Transverse colon (tissue), 4 donors: ENCODE measurements around the gene MAPK8IP2. TPM values are rescaled to one million over a fixed set of nuclear protein-coding genes. Genes with fewer than 3 reads are reported as not detected.

Source experiments
- DNase-seq: peaks from one replicate; pipeline ENCODE4 v3.0.0-alpha.2; 2019
- H3K27ac ChIP-seq, 4 donors: fragments of 200-600 bp; sonication (generic); 2 replicates each; pipeline ENCODE4 v1.5.1; 2016 to 2018; ENCODE audit warnings: inconsistent platforms in 4 of 4
- H3K27me3 ChIP-seq: fragments of 200-600 bp; sonication (generic); 2 replicates; pipeline ENCODE4 v1.5.1; 2017; ENCODE audit warnings: inconsistent platforms
- H3K36me3 ChIP-seq, 4 donors: fragments of 200-600 bp; sonication (generic); 2 replicates each; pipeline ENCODE4 v1.5.1; 2017 to 2019; ENCODE audit warnings: inconsistent platforms in 4 of 4
- H3K4me1 ChIP-seq, 4 donors: fragments of 200-600 bp; sonication (generic); 2 replicates each; pipeline ENCODE4 v1.5.1; 2017 to 2020; ENCODE audit warnings: inconsistent platforms in 4 of 4
- H3K4me3 ChIP-seq, 4 donors: fragments of 200-600 bp; sonication (generic); 1 replicate in 1 of 4; 2 replicates in 3 of 4; pipeline versions ENCODE4 v1.5.1 to v1.6.1; 2017 to 2019; ENCODE audit warnings: inconsistent platforms in 4 of 4
- H3K9me3 ChIP-seq, 2 donors: fragments of 200-600 bp; sonication (generic); 2 replicates each; pipeline ENCODE4 v1.5.1; 2017 to 2019; ENCODE audit warnings: inconsistent platforms in 2 of 2
- EP300 ChIP-seq: sonication (generic); formaldehyde crosslinking; IDR thresholded peaks from one replicate; pipeline ENCODE4 v1.6.1; 2017; ENCODE audit warnings: antibody characterized with exemption, low read depth
- POLR2A ChIP-seq: fragments of 450-650 bp; IDR thresholded peaks from one replicate; pipeline ENCODE4 v1.6.1; 2016; ENCODE audit warnings: antibody characterized with exemption, mild to moderate bottlenecking, moderate library complexity
- POLR2AphosphoS5 ChIP-seq, 3 donors: sonication (generic); formaldehyde crosslinking; IDR thresholded peaks; one replicate each; pipeline ENCODE4 v1.6.1; 2016; ENCODE audit warnings: antibody characterized with exemption in 3 of 3
- WGBS, 2 donors: methylation state at CpG; one replicate each; pipeline ENCODE4 v1.1.5; 2018; ENCODE audit warnings: low coverage in 1 of 2; 5-methylcytosine and 5-hydroxymethylcytosine counted together
- in situ Hi-C, 4 donors: fragments of 200-750 bp; cut with MboI; loops; one replicate each; pipeline versions ENCODE4 v1.15.0 to v1.15.1; 2017; ENCODE audit warnings: low sequenced_read_pairs in 3 of 4, low pct_ligation_motif_present in 1 of 4, low pct_unique_long_range_greater_than_20kb in 1 of 4
- intact Hi-C: fragments of 100-400 bp; cut with DNase I; formaldehyde crosslinking; loops from one replicate; pipeline ENCODE4 v1.15.1; 2023; ENCODE audit warnings: low total_unique reads
- total RNA-seq, 4 donors: library from RNA; depleted of rRNA; stranded (reverse); fragments of >200 nt; gene quantifications; one replicate each; pipeline ENCODE4 v1.1.0, GENCODE V29; 2016
- TF ChIP-seq, protein P1 (sequence below), 5 experiments: fragments of 200-600 bp in 3 of 5; fragments of 450-650 bp in 2 of 5; sonication (generic) in 3 of 5; IDR thresholded peaks; 1 replicate in 2 of 5; 2 replicates in 3 of 5; pipeline ENCODE4 v1.5.1; 2016 to 2017; ENCODE audit warnings: antibody characterized with exemption in 5 of 5, inconsistent platforms in 3 of 5, mild to moderate bottlenecking in 2 of 5, moderate library complexity in 1 of 5

MAPK8IP2 gene
- total RNA-seq, 4 donors from 2014 or later = 1.1 to 3.4 (median 1.8) TPM

DNA sequence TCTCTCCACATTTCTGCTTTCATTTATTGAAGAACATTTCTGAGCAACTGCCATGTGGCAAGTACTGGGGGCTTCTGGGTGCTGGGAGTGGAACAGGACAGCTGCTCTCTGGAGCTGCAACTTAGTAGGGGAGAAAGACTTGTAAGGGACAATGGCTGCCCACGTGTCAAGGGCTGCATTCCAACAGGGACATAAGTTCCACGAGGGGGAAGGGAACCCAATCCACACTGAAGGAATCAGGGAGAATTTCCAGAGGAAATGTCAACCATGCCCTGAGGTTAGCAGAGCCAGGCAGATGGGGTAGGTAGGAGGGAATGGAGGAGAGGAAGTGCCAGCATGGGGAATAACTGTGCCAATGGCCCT lies 1.7 kb downstream of the MAPK8IP2 start:
- no peaks in the 10 kb centered on the region for H3K36me3 ChIP-seq
- no peak overlapping the region for H3K4me3 ChIP-seq
- in situ Hi-C loops (no loop called here), intact Hi-C loops (no loop called here)
- H3K27ac ChIP-seq = no peak overlapping the region
- H3K27me3 ChIP-seq = peaks cover 86% of the 10 kb centered on the region
- DNase-seq = no peak
- WGBS, 2 donors = 25% methylated on average over 2 of the region's 2 CpGs; no CpG with 5 or more reads in 1 of the 2 donors
- no peak for TF ChIP-seq EP300
- no peak for TF ChIP-seq POLR2AphosphoS5 (IDR thresholded peaks at IDR 0.05)
- TF ChIP-seq POLR2A = no peak
- TF ChIP-seq, protein P1, sequence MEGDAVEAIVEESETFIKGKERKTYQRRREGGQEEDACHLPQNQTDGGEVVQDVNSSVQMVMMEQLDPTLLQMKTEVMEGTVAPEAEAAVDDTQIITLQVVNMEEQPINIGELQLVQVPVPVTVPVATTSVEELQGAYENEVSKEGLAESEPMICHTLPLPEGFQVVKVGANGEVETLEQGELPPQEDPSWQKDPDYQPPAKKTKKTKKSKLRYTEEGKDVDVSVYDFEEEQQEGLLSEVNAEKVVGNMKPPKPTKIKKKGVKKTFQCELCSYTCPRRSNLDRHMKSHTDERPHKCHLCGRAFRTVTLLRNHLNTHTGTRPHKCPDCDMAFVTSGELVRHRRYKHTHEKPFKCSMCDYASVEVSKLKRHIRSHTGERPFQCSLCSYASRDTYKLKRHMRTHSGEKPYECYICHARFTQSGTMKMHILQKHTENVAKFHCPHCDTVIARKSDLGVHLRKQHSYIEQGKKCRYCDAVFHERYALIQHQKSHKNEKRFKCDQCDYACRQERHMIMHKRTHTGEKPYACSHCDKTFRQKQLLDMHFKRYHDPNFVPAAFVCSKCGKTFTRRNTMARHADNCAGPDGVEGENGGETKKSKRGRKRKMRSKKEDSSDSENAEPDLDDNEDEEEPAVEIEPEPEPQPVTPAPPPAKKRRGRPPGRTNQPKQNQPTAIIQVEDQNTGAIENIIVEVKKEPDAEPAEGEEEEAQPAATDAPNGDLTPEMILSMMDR (IDR thresholded peaks at IDR 0.05) = no peak
- H3K4me1 ChIP-seq = peaks cover 0 to 12% (median 8%) of the 10 kb centered on the region in 4 donors
- H3K9me3 ChIP-seq = no peaks in the 10 kb centered on the region

DNA sequence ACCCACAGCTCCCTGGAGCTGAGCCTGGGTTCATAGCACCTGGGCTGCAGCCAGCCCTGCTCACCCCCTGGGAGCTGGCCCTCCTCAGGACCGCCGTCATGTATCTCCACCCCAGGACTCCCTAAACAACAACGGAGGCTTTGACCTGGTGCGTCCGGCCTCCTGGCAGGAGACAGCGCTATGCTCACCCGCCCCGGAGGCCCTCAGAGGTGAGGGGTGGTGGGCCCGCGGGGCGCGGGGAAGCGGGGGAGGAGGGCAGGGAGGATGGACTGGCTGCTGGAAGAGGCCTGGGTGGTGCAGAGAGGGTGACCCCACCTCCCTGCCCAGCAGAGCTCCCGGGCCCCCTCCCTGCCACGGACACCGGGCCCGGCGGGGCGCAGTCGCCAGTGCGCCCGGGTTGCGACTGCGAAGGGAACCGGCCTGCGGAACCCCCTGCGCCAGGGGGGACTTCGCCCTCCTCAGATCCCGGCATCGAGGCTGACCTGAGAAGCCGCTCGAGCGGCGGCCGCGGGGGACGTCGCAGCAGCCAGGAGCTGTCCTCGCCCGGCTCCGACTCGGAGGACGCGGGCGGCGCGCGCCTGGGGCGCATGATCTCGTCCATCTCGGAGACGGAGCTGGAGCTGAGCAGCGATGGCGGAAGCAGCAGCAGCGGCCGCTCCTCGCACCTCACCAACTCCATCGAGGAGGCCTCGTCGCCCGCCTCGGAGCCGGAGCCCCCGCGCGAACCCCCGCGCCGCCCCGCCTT lies 3.1 kb downstream of the MAPK8IP2 start:
- 22% methylated on average over 38 of the region's 70 CpGs; no CpG with 5 or more reads in 1 of the 2 donors for WGBS, 2 donors
- Histone ChIP-seq H3K36me3 (no peaks in the 10 kb centered on the region), H3K9me3 (no peaks in the 10 kb centered on the region), H3K27ac (no peak overlapping the region), H3K4me3 (no peak overlapping the region), H3K4me1 (peaks cover 0 to 12% (median 8%) of the 10 kb centered on the region in 4 donors), H3K27me3 (peaks cover 85% of the 10 kb centered on the region)
- no peak for DNase-seq
- in situ Hi-C loops (no loop called here), intact Hi-C loops (no loop called here)
- TF ChIP-seq EP300 = no peak
- TF ChIP-seq POLR2A = no peak
- TF ChIP-seq, protein P1 (IDR thresholded peaks at IDR 0.05) = no peak
- TF ChIP-seq POLR2AphosphoS5 (IDR thresholded peaks at IDR 0.05) = no peak

DNA sequence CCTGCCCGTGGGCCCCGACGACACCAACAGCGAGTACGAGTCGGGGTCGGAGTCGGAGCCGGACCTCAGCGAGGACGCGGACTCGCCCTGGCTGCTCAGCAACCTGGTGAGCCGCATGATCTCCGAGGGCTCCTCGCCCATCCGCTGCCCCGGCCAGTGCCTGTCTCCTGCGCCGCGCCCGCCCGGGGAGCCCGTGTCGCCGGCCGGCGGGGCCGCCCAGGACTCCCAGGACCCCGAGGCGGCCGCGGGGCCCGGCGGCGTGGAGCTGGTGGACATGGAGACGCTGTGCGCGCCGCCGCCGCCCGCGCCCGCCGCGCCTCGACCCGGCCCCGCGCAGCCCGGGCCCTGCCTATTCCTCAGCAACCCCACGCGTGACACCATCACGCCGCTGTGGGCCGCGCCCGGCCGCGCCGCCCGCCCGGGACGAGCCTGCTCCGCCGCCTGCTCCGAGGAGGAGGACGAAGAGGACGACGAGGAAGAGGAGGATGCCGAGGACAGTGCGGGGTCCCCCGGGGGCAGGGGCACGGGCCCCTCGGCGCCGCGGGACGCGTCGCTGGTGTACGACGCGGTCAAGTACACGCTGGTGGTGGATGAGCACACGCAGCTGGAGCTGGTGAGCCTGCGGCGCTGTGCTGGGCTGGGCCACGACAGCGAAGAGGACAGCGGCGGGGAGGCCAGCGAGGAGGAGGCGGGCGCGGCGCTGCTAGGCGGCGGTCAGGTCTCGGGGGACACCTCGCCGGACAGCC lies 3.8 kb downstream of the MAPK8IP2 start:
- H3K4me3 ChIP-seq = no peak overlapping the region
- H3K27me3 ChIP-seq = peaks cover 78% of the 10 kb centered on the region
- no peak for DNase-seq
- in situ Hi-C loops = no loop called here
- WGBS, 2 donors = 66% methylated on average over 96 of the region's 103 CpGs; no CpG with 5 or more reads in 1 of the 2 donors
- no peaks in the 10 kb centered on the region for H3K36me3 ChIP-seq
- H3K4me1 ChIP-seq = peaks cover 0 to 12% (median 8%) of the 10 kb centered on the region in 4 donors
- no peak overlapping the region for H3K27ac ChIP-seq
- no peaks in the 10 kb centered on the region for H3K9me3 ChIP-seq
- intact Hi-C loops = no loop called here
- TF ChIP-seq, protein P1 (IDR thresholded peaks at IDR 0.05) = no peak
- TF ChIP-seq POLR2A (no peak), POLR2AphosphoS5 (IDR thresholded peaks at IDR 0.05) (no peak), EP300 (no peak)

DNA sequence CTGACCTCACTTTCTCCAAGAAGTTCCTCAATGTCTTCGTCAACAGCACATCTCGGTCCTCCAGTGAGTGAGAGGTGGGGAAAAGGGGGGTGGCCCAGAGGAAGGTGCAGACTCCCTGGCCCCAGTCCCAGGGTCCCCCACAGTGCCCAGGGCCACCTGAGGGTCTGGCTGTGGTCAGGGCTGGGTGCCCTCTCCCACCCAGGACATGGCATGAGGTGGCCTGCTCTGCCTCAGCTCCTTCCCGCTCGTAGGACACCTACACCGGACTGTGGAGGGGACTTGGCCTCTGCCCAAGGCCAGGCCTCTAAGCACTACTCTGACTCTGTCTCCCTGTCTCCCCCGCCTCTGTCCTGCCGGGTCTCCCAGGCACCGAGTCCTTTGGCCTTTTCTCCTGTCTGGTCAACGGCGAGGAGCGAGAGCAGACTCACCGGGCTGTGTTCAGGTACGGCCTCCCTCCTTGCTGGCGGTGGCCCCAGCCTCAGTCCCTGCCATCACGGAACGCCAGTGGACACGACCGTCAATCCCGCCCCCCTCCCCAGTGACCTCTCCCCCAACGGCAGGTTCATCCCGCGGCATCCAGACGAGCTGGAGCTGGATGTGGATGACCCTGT lies 4.5 kb downstream of the MAPK8IP2 start:
- Histone ChIP-seq H3K4me3 (no peak overlapping the region), H3K4me1 (peaks cover 0 to 8% (median 5%) of the 10 kb centered on the region in 4 donors), H3K27me3 (peaks cover 71% of the 10 kb centered on the region), H3K36me3 (no peaks in the 10 kb centered on the region), H3K9me3 (no peaks in the 10 kb centered on the region), H3K27ac (no peak overlapping the region)
- 81% methylated on average over 20 of the region's 23 CpGs; no CpG with 5 or more reads in 1 of the 2 donors for WGBS, 2 donors
- TF ChIP-seq, protein P1 (IDR thresholded peaks at IDR 0.05) = no peak
- DNase-seq = no peak
- intact Hi-C loops = no loop called here
- in situ Hi-C loops = no loop called here
